HepG2 (cell line): ENCODE measurements around the gene NPFFR1. TPM values are rescaled to one million over a fixed set of nuclear protein-coding genes. Genes with fewer than 3 reads are reported as not detected.
A peak's percentile ranks its signal among the peaks of the same experiment; 100 is the strongest.

ENCODE experiments used
- AKNA ChIP-seq: sonication (generic); formaldehyde crosslinking; IDR thresholded peaks from 2 replicates; pipeline ENCODE4 v1.4.0; 2020; ENCODE audit warnings: missing genetic modification reagents, borderline replicate concordance
- ATF7 ChIP-seq, 2 experiments: fragments of 450-650 bp in 1 of 2; sonication (generic) in 1 of 2; formaldehyde crosslinking in 1 of 2; IDR thresholded peaks; 2 replicates each; pipeline versions ENCODE4 v1.4.0 to v1.6.1; 2016 to 2020; ENCODE audit warnings: antibody characterized with exemption in 1 of 2, mild to moderate bottlenecking in 1 of 2, missing genetic modification reagents in 1 of 2
- BRD4 ChIP-seq: sonication (generic); formaldehyde crosslinking; IDR thresholded peaks from 2 replicates; pipeline ENCODE4 v1.4.0; 2020; ENCODE audit warnings: missing genetic modification reagents
- GFI1 ChIP-seq: sonication (generic); formaldehyde crosslinking; IDR thresholded peaks from 2 replicates; pipeline ENCODE4 v1.5.0; 2020; ENCODE audit warnings: missing genetic modification reagents, mild to moderate bottlenecking, borderline replicate concordance
- HDAC6 ChIP-seq: fragments of 200-600 bp; sonication (generic); IDR thresholded peaks from 2 replicates; pipeline ENCODE4 v1.7.0; 2017; ENCODE audit warnings: mild to moderate bottlenecking, antibody characterized with exemption, low read length, low read depth
- HOMEZ ChIP-seq: IDR thresholded peaks from 2 replicates; pipeline ENCODE4 v1.6.1; 2016; ENCODE audit warnings: low read depth
- KAT8 ChIP-seq: IDR thresholded peaks from 2 replicates; pipeline ENCODE4 v1.6.1; 2016; ENCODE audit warnings: missing genetic modification reagents, missing compliant biosample characterization
- SIN3A ChIP-seq: IDR thresholded peaks from 2 replicates; pipeline ENCODE4 v1.6.1; 2011; ENCODE audit warnings: low read depth, mild to moderate bottlenecking, control low read depth, low read length, borderline replicate concordance
- SP140L ChIP-seq: sonication (generic); formaldehyde crosslinking; IDR thresholded peaks from 2 replicates; pipeline ENCODE4 v1.4.0; 2020; ENCODE audit warnings: missing genetic modification reagents, borderline replicate concordance
- ZFX ChIP-seq: sonication (generic); formaldehyde crosslinking; IDR thresholded peaks from 2 replicates; pipeline ENCODE4 v1.4.0; 2020; ENCODE audit warnings: mild to moderate bottlenecking, low read depth, missing genetic modification reagents, moderate library complexity
- ZNF12 ChIP-seq: sonication (generic); formaldehyde crosslinking; IDR thresholded peaks from 2 replicates; pipeline ENCODE4 v1.5.0; 2020; ENCODE audit warnings: missing genetic modification reagents
- ZNF496 ChIP-seq: sonication (generic); formaldehyde crosslinking; IDR thresholded peaks from 2 replicates; pipeline ENCODE4 v1.8.1; 2023; ENCODE audit warnings: mild to moderate bottlenecking, moderate library complexity, missing genetic modification reagents; ENCODE audit not compliant: insufficient replicate concordance
- ZNF556 ChIP-seq: sonication (generic); formaldehyde crosslinking; IDR thresholded peaks from 2 replicates; pipeline ENCODE4 v1.4.0; 2020; ENCODE audit warnings: mild to moderate bottlenecking, missing genetic modification reagents, borderline replicate concordance
- ZNF749 ChIP-seq: sonication (generic); formaldehyde crosslinking; IDR thresholded peaks from 2 replicates; pipeline ENCODE4 v1.8.0; 2022; ENCODE audit warnings: mild to moderate bottlenecking, missing genetic modification reagents, moderate library complexity, borderline replicate concordance
- ZNF879 ChIP-seq: sonication (generic); formaldehyde crosslinking; IDR thresholded peaks from 2 replicates; pipeline ENCODE4 v1.8.1; 2023; ENCODE audit warnings: missing genetic modification reagents
- ZSCAN22 ChIP-seq: sonication (generic); formaldehyde crosslinking; IDR thresholded peaks from 2 replicates; pipeline ENCODE4 v1.4.0; 2020; ENCODE audit warnings: mild to moderate bottlenecking, missing genetic modification reagents
- polyA plus RNA-seq, 8 experiments: library from polyadenylated mRNA; depleted of rRNA in 3 of 8; stranded (reverse) in 7 of 8; unstranded in 1 of 8; fragments of >200 nt; fragmentation: Illumina TruSeq in 4 of 8; extraction: Trizol in 4 of 8; gene quantifications; 2 replicates each; pipeline versions ENCODE4 v1.2.1 to v1.2.3, GENCODE V29; 2011 to 2016; ENCODE audit warnings: low read depth in 4 of 8, missing spikeins in 1 of 8, mixed read lengths in 1 of 8; ENCODE audit not compliant: insufficient read depth in 1 of 8
- total RNA-seq, 5 experiments: library from RNA; depleted of rRNA; stranded (reverse); fragments of >200 nt; fragmentation: Illumina TruSeq; extraction: Trizol; gene quantifications; 2 replicates each; pipeline ENCODE4 v1.2.3, GENCODE V29; 2016; ENCODE audit warnings: low read depth in 1 of 5
- TF ChIP-seq, protein P1 (sequence below): sonication (generic); formaldehyde crosslinking; IDR thresholded peaks from 2 replicates; pipeline ENCODE4 v1.8.0; 2022; ENCODE audit warnings: missing genetic modification reagents, mild to moderate bottlenecking, inconsistent platforms, borderline replicate concordance
- TF ChIP-seq, protein P2 (sequence below): sonication (generic); formaldehyde crosslinking; IDR thresholded peaks from 2 replicates; pipeline ENCODE4 v1.4.0; 2020; ENCODE audit warnings: low read depth, missing genetic modification reagents

Gene NPFFR1
- total and polyA plus RNA-seq, 2 of the 13 experiments (the other 11 are each of a cell fraction or from before 2014, with no cell fraction given) = under 0.01 TPM; not detected in 1

GRCh38 chr10:70317272-70317942 is 33.6 kb upstream of the NPFFR1 start (continued):
- TF ChIP-seq ZNF879 (no peak), GFI1 (CRISPR knock-in tag) (0 out of 2 replicates have a peak, but pooled peaks have one; percentile 20), ZNF556 (no peak), ATF7 (IDR thresholded peaks at IDR 0.05) (no peak), ATF7 (CRISPR knock-in tag; IDR thresholded peaks at IDR 0.05) (no peak), ZNF749 (CRISPR knock-in tag) (no peak), ZNF12 (CRISPR knock-in tag) (no peak), ZNF496 (CRISPR knock-in tag) (no peak), HDAC6 (no peak), HOMEZ (CRISPR knock-in tag) (no peak), BRD4 (CRISPR knock-in tag) (no peak), ZSCAN22 (CRISPR knock-in tag) (no peak), AKNA (CRISPR knock-in tag) (no peak), SP140L (CRISPR knock-in tag) (no peak), KAT8 (no peak), ZFX (CRISPR knock-in tag) (no peak), SIN3A (no peak)
- TF ChIP-seq, protein P1, sequence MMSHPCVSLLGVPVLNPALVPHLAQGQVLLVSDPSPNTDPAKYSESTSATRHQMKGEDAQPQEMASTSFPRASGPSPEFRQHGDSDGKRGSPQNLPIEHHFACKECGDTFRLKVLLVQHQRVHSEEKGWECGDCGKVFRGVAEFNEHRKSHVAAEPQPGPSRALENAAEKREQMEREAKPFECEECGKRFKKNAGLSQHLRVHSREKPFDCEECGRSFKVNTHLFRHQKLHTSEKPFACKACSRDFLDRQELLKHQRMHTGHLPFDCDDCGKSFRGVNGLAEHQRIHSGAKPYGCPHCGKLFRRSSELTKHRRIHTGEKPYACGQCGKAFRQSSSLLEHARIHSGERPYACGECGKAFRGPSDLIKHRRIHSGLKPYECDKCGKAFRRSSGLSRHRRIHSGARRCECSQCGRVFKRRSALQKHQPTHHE (CRISPR knock-in tag) = no peak
- TF ChIP-seq, protein P2, sequence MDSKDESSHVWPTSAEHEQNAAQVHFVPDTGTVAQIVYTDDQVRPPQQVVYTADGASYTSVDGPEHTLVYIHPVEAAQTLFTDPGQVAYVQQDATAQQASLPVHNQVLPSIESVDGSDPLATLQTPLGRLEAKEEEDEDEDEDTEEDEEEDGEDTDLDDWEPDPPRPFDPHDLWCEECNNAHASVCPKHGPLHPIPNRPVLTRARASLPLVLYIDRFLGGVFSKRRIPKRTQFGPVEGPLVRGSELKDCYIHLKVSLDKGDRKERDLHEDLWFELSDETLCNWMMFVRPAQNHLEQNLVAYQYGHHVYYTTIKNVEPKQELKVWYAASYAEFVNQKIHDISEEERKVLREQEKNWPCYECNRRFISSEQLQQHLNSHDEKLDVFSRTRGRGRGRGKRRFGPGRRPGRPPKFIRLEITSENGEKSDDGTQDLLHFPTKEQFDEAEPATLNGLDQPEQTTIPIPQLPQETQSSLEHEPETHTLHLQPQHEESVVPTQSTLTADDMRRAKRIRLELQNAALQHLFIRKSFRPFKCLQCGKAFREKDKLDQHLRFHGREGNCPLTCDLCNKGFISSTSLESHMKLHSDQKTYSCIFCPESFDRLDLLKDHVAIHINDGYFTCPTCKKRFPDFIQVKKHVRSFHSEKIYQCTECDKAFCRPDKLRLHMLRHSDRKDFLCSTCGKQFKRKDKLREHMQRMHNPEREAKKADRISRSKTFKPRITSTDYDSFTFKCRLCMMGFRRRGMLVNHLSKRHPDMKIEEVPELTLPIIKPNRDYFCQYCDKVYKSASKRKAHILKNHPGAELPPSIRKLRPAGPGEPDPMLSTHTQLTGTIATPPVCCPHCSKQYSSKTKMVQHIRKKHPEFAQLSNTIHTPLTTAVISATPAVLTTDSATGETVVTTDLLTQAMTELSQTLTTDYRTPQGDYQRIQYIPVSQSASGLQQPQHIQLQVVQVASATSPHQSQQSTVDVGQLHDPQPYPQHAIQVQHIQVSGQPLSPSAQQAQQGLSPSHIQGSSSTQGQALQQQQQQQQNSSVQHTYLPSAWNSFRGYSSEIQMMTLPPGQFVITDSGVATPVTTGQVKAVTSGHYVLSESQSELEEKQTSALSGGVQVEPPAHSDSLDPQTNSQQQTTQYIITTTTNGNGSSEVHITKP (CRISPR knock-in tag) = no peak
